Mesendoderm (in vitro differentiated cells): ENCODE measurements around the gene UEVLD.
"Not testable (repeated sequence)": the region's sequence is repeated elsewhere in the genome, so short reads cannot be mapped to it uniquely, and the experiment has no call there.

Experiments used
- DNase-seq: peaks from one replicate; pipeline ENCODE4 v3.0.0; 2013
- H2AK5ac ChIP-seq: 2 replicates; pipeline ENCODE4 v1.6.1; 2013; ENCODE audit warnings: low read length, inconsistent platforms
- H2BK120ac ChIP-seq: 2 replicates; pipeline ENCODE4 v1.6.1; 2013; ENCODE audit warnings: low read depth, mild to moderate bottlenecking, low read length, moderate library complexity, mixed read lengths
- H2BK15ac ChIP-seq: replicated peaks from 2 replicates; pipeline ENCODE4 v1.6.1; 2013; ENCODE audit warnings: low read depth, mild to moderate bottlenecking, moderate library complexity
- H2BK5ac ChIP-seq: 2 replicates; pipeline ENCODE4 v1.6.1; 2013; ENCODE audit warnings: low read length, inconsistent platforms
- H3K18ac ChIP-seq: 2 replicates; pipeline ENCODE4 v1.6.1; 2013; ENCODE audit warnings: mild to moderate bottlenecking, low read length, mixed read lengths
- H3K23ac ChIP-seq: one replicate; pipeline ENCODE4 v1.6.1; 2013; ENCODE audit warnings: low read length
- H3K27ac ChIP-seq: 2 replicates; pipeline ENCODE4 v1.5.1; 2013; ENCODE audit warnings: low read depth, mild to moderate bottlenecking, inconsistent platforms, low read length, moderate library complexity
- H3K27me3 ChIP-seq: 2 replicates; pipeline ENCODE4 v1.6.1; 2013; ENCODE audit warnings: low read length, control low read depth, mild to moderate bottlenecking, inconsistent platforms; ENCODE audit not compliant: insufficient read depth, poor library complexity
- H3K36me3 ChIP-seq: 2 replicates; pipeline ENCODE4 v1.6.1; 2013; ENCODE audit warnings: low read length, inconsistent platforms; ENCODE audit not compliant: control insufficient read depth, insufficient read depth
- H3K4ac ChIP-seq: one replicate; pipeline ENCODE4 v1.6.1; 2013; ENCODE audit warnings: low read depth, mild to moderate bottlenecking, low read length, moderate library complexity
- H3K4me1 ChIP-seq: 2 replicates; pipeline ENCODE4 v1.6.1; 2013; ENCODE audit warnings: low read depth, low read length, inconsistent platforms; ENCODE audit not compliant: control insufficient read depth
- H3K4me2 ChIP-seq: 2 replicates; pipeline ENCODE4 v1.6.1; 2013; ENCODE audit warnings: low read length
- H3K4me3 ChIP-seq: 2 replicates; pipeline ENCODE4 v1.5.1; 2013; ENCODE audit warnings: mild to moderate bottlenecking, low read length
- H3K56ac ChIP-seq: one replicate; pipeline ENCODE4 v1.6.1; 2013; ENCODE audit warnings: low read length
- H3K79me1 ChIP-seq: 2 replicates; pipeline ENCODE4 v1.6.1; 2013; ENCODE audit warnings: low read length, inconsistent platforms
- H3K79me2 ChIP-seq: 2 replicates; pipeline ENCODE4 v1.6.1; 2013; ENCODE audit warnings: mild to moderate bottlenecking, low read length; ENCODE audit not compliant: control insufficient read depth, insufficient read depth
- H3K9ac ChIP-seq: 2 replicates; pipeline ENCODE4 v1.6.1; 2013; ENCODE audit warnings: low read length, inconsistent platforms
- H4K5ac ChIP-seq: one replicate; pipeline ENCODE4 v1.6.1; 2013; ENCODE audit warnings: low read length
- H4K8ac ChIP-seq: one replicate; pipeline ENCODE4 v1.6.1; 2013; ENCODE audit warnings: low read depth, mild to moderate bottlenecking, control low read depth, low read length, moderate library complexity
- WGBS: extraction: QIAGEN DNeasy Blood & Tissue Kit; methylation state at CpG from one replicate; pipeline ENCODE4 v1.1.7; 2013; ENCODE audit warnings: low lambda C conversion rate, missing lambda C conversion rate; ENCODE audit not compliant: insufficient coverage; ENCODE audit errors: extremely low coverage; 5-methylcytosine and 5-hydroxymethylcytosine counted together

The UEVLD gene

DNA sequence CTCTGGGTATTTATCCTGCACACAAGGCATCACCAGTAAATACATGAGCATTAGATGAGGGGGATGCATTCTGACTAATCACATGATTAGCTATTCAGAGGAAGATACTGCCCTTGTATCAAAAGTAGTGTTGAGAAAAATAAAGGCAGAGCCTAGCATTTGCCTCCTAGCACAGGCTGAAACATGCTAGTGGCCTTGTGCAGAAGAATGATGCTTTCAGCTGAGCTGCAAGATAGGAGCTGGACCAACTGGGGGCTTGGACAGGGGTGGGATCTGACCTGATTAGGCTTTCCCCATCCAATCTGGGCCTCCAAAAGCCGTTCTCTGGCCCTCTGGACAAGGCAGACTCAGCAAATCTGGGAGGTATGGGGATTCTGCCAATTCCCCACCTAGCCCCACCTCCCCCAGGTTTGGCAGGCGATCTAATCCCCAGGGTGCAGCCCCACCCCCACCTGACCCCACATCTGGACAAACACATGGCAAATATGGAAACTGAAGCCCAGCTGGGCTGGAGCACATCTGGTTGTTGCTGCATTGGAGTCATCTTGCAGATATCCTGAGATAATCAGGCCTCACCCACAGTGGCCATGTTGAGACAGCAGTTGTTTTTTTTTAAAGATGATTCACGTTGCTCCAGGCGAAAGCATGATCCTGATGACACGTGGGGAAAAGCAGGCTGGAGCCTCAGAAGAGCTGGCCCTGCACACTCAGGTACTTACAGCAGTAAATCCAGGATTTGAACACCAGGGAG, 6.6 kb upstream of the UEVLD start:
- no peak overlapping the region for H2AK5ac ChIP-seq
- no peak overlapping the region for H3K4ac ChIP-seq
- no peak for DNase-seq
- H2BK15ac ChIP-seq = no peak overlapping the region
- no peak overlapping the region for H3K18ac ChIP-seq
- no peak overlapping the region for H3K27ac ChIP-seq
- H3K4me2 ChIP-seq = no peak overlapping the region
- no peak overlapping the region for H2BK5ac ChIP-seq
- no peak overlapping the region for H2BK120ac ChIP-seq
- no peak overlapping the region for H4K5ac ChIP-seq
- no peak overlapping the region for H3K23ac ChIP-seq
- no peak overlapping the region for H3K4me3 ChIP-seq
- no peak overlapping the region for H3K9ac ChIP-seq
- no peak overlapping the region for H4K8ac ChIP-seq
- H3K36me3 ChIP-seq = no peaks in the 10 kb centered on the region
- no peaks in the 10 kb centered on the region for H3K4me1 ChIP-seq
- no peak overlapping the region for H3K56ac ChIP-seq
- no CpG with 5 or more reads among the region's 5 CpGs for WGBS
- H3K79me1 ChIP-seq = peaks cover 2% of the 10 kb centered on the region
- H3K79me2 ChIP-seq = peaks cover 5% of the 10 kb centered on the region
- no peaks in the 10 kb centered on the region for H3K27me3 ChIP-seq

- H2BK15ac ChIP-seq, H3K27ac ChIP-seq, H3K4me1 ChIP-seq, H4K5ac ChIP-seq, H4K8ac ChIP-seq, H3K4ac ChIP-seq, H2BK5ac ChIP-seq, H3K79me1 ChIP-seq, H3K27me3 ChIP-seq, H2AK5ac ChIP-seq, H3K4me2 ChIP-seq, DNase-seq, H3K23ac ChIP-seq, H3K9ac ChIP-seq, H2BK120ac ChIP-seq, H3K56ac ChIP-seq, H3K36me3 ChIP-seq, H3K18ac ChIP-seq, H3K4me3 ChIP-seq: not testable (repeated sequence)
- H3K79me2 ChIP-seq = peaks cover 14% of the 10 kb centered on the region
- WGBS = no CpG with 5 or more reads among the region's 5 CpGs
Observed at GRCh38 chr11:18594088-18594487, 5.6 kb upstream of the UEVLD start.

DNA sequence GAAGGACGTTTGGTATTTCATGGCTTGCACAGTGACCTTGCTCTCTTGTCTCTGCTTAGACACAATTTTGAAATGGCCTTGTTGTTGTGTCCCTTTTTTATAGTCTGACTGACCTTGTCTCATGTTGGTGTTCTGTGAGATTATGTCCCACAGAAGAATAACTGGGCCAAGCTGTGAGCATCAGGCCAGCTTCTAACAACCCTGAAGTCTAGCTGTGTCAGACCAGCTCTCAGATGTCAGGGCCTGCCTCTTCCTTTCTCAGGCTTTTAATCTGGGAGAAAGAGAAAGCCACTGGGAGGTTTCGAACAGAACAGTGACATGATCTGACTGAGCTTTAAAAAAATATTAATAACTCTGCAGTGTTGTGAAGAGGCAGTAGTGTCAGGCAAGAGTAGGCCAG, 2.0 kb upstream of the UEVLD start:
- no peaks in the 10 kb centered on the region for H3K4me1 ChIP-seq
- WGBS = no CpG with 5 or more reads among the region's 2 CpGs
- no peaks in the 10 kb centered on the region for H3K36me3 ChIP-seq
- no peak overlapping the region for H3K4me3 ChIP-seq
- no peaks in the 10 kb centered on the region for H3K27me3 ChIP-seq
- no peak overlapping the region for H3K4ac ChIP-seq
- no peak overlapping the region for H2BK5ac ChIP-seq
- no peak overlapping the region for H4K8ac ChIP-seq
- H3K9ac ChIP-seq = no peak overlapping the region
- no peak overlapping the region for H3K27ac ChIP-seq
- H2BK15ac ChIP-seq = no peak overlapping the region
- H3K23ac ChIP-seq = no peak overlapping the region
- no peak overlapping the region for H3K56ac ChIP-seq
- H3K18ac ChIP-seq = no peak overlapping the region
- H3K79me1 ChIP-seq = peaks cover 5% of the 10 kb centered on the region
- no peak overlapping the region for H2BK120ac ChIP-seq
- DNase-seq = no peak
- H2AK5ac ChIP-seq = no peak overlapping the region
- H3K79me2 ChIP-seq = peaks cover 17% of the 10 kb centered on the region
- H4K5ac ChIP-seq = no peak overlapping the region
- no peak overlapping the region for H3K4me2 ChIP-seq

- Histone ChIP-seq H2BK120ac (no peak overlapping the region), H3K18ac (no peak overlapping the region), H2BK15ac (no peak overlapping the region), H3K4me3 (no peak overlapping the region), H3K56ac (no peak overlapping the region), H3K4ac (no peak overlapping the region), H3K4me1 (no peaks in the 10 kb centered on the region), H3K79me1 (no peaks in the 10 kb centered on the region), H2AK5ac (no peak overlapping the region), H3K36me3 (no peaks in the 10 kb centered on the region), H4K5ac (no peak overlapping the region), H2BK5ac (no peak overlapping the region), H3K27me3 (no peaks in the 10 kb centered on the region), H3K79me2 (no peaks in the 10 kb centered on the region), H4K8ac (no peak overlapping the region), H3K27ac (no peak overlapping the region), H3K4me2 (no peak overlapping the region), H3K9ac (no peak overlapping the region), H3K23ac (no peak overlapping the region)
- no peak for DNase-seq
- WGBS = no CpG with 5 or more reads among the region's 1 CpG
Observed at GRCh38 chr11:18581825-18582224, 6.7 kb downstream of the UEVLD start.

GRCh38 chr11:18580113-18580766, 8.3 kb downstream of the UEVLD start:
- Histone ChIP-seq H3K4ac (no peak overlapping the region), H3K4me3 (no peak overlapping the region), H3K79me1 (no peaks in the 10 kb centered on the region), H2BK15ac (no peak overlapping the region), H3K23ac (no peak overlapping the region), H3K27ac (no peak overlapping the region), H3K27me3 (no peaks in the 10 kb centered on the region), H3K9ac (no peak overlapping the region), H2BK5ac (no peak overlapping the region), H3K4me2 (no peak overlapping the region), H3K18ac (no peak overlapping the region), H3K36me3 (no peaks in the 10 kb centered on the region), H3K56ac (no peak overlapping the region), H3K4me1 (no peaks in the 10 kb centered on the region), H2AK5ac (no peak overlapping the region), H3K79me2 (no peaks in the 10 kb centered on the region), H4K5ac (no peak overlapping the region), H2BK120ac (no peak overlapping the region), H4K8ac (no peak overlapping the region)
- DNase-seq = no peak
- no CpG with 5 or more reads among the region's 2 CpGs for WGBS
